Measurements from ENCODE around the gene POLR2H.

Gene POLR2H

GRCh38 chr3:184375747-184376461 is 14.4 kb downstream of the POLR2H start:
- no peak for DNase-seq

DNA sequence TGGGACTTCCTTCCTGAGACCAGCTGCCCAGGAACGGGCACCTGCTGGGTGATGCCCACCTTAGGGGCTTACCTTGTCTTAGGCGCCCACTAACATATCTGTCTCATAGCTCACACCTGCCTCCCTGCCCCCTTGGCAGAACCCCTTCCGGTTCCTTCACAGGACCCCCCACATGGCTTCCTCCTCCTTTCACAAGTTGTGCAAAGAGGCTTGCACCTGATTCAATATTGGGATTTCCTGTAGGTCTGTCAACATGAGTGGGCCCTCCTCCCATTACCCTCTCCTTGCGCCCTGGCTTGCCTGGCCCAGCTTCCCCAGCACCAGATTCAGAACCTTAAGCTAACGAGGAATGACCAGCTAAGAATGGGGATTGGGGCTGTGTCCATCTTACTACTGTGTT is 15.9 kb downstream of the POLR2H start:
- DNase-seq, result no peak

DNA sequence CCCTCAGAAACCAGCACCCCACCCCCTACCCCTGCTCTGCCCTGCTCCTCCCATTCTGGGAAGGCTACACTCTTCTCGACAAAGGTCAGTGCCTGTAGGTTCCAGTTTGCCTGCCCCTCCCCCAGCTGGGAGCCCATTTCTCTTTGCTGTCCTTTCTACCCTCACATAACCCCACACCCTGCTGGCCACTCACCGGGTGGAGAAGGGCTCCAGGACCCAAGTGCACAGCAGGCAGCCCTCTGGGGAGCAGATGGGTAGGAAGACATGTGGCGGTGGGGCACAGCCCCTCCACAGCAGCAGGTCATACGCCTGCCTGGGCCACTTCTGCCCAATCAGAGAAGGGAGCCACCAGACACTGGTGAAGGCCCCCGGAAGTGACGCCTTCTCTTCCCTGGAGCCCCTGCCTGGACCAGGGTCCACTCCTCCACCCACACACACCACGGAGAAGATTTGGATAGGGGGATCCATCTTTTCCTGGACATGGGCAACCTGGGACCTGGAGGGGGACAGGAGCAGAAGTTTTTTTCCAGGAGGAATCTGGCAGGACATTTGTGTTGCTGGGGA is 16.5 kb downstream of the POLR2H start, which contains the start of gene THPO:
Gene THPO, minus strand, starts transcription at position 326 of the 564 bp plus-strand sequence. CDS start 1,948 bp downstream, outside the sequence.
- DNase-seq, result no peak

- no peak for DNase-seq
Measured at GRCh38 chr3:184378651-184379357, 17.3 kb downstream of the POLR2H start.

DNA sequence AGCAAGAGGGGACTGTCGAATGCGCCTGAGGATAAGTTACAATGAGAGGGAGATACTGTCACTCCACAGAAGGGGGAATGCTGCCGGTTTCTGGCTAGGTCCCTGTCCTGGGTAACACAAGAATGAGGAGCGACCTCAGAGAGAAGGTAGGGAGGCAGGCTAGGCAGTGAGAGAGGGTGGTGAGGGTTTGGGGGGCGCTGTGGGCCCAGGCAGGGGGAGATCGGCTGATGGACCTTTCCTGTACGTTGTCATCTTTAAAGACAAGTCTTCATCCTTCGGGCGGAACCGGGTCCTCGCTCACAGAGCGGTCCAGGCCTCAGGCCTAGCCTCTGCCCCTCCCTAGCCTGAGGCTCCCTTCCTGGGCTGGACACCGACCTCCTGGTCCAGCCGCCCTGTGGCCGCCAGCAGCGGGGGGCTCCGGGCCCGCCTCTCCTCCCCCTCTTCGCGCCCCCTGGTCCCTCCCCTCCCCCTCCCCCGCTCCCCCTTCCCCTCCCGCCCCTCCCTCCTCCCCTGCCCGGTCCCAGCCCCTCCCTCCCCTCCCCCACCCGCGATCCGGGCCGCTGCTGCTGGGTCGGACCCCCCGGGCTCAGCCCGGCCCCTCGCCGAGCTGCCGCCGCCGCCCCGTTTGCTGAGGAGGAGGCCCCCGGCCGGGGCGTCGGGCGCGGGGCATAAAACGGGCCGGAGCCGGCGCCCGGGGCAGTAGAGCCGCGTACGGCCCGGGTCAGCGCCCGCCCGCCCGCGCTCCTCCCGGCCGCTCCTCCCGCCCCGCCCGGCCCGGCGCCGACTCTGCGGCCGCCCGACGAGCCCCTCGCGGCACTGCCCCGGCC is 18.1 kb downstream of the POLR2H start, which contains the start of gene CHRD:
Gene CHRD, plus strand, starts transcription at position 697 of the 827 bp plus-strand sequence. CDS start 265 bp downstream, outside the sequence.
- DNase-seq, result no peak

- DNase-seq, result peak in 1 of 2 experiments; percentile 23
Measured at GRCh38 chr3:184380185-184380626, 18.7 kb downstream of the POLR2H start.

- no peak for DNase-seq
Measured at GRCh38 chr3:184380627-184381260, 19.2 kb downstream of the POLR2H start.

GRCh38 chr3:184381261-184382224 is 20.0 kb downstream of the POLR2H start:
- DNase-seq, result no peak

DNA sequence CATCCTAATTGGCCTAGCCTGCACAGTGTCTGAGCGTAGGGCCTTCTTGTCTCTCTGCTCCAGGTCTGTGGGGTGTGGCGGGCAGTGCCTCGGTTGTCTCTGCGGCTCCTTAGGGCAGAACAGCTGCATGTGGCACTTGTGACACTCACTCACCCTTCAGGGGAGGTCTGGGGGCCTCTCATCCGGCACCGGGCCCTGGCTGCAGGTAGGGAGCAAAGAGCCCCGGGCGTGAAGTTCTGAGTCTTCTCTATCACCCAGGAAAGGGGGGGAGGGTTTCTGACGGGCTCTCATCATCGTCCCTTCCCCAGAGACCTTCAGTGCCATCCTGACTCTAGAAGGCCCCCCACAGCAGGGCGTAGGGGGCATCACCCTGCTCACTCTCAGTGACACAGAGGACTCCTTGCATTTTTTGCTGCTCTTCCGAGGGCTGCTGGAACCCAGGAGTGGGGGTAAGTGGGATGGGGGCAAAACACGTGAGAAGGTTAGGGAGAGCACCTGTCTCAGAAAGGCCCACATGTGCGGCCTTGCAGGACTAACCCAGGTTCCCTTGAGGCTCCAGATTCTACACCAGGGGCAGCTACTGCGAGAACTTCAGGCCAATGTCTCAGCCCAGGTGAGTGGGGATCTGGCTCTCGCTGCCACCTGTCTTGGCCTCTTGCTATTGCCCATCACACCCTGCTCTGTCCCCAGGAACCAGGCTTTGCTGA is 21.0 kb downstream of the POLR2H start:
- DNase-seq, result no peak

DNA sequence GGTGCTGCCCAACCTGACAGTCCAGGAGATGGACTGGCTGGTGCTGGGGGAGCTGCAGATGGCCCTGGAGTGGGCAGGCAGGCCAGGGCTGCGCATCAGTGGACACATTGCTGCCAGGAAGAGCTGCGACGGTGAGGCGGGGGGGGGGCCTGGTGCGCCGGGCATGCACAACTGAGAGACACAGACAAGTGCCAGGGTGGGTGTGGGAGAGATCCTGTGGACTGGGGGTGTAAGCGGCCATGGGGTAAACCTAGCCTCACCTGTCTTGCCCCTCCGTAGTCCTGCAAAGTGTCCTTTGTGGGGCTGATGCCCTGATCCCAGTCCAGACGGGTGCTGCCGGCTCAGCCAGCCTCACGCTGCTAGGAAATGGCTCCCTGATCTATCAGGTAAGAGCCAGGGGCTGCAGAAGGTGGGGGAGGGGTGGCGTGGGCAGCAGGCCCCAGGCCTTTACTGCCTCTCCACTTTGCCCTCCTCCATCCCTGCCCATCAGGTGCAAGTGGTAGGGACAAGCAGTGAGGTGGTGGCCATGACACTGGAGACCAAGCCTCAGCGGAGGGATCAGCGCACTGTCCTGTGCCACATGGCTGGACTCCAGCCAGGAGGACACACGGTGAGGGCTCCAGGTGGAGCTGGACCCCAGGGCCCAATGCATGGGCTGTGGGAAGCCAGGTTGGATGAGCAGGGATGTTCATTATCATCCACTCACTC is 21.7 kb downstream of the POLR2H start:
- no peak for DNase-seq

DNA sequence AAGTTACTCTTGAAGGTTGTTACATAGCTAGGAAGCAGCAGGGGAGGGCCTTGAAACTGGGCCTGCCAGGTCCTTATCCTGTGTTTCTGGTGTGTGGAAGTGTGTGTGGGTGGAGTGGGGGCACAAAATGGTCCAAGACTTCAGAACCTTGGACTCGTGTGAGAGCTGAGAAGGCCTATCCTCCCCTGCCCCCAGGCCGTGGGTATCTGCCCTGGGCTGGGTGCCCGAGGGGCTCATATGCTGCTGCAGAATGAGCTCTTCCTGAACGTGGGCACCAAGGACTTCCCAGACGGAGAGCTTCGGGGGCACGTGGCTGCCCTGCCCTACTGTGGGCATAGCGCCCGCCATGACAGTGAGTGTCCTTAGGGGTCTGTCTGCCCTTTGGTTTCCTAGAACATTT is 22.8 kb downstream of the POLR2H start:
- no peak for DNase-seq

DNA sequence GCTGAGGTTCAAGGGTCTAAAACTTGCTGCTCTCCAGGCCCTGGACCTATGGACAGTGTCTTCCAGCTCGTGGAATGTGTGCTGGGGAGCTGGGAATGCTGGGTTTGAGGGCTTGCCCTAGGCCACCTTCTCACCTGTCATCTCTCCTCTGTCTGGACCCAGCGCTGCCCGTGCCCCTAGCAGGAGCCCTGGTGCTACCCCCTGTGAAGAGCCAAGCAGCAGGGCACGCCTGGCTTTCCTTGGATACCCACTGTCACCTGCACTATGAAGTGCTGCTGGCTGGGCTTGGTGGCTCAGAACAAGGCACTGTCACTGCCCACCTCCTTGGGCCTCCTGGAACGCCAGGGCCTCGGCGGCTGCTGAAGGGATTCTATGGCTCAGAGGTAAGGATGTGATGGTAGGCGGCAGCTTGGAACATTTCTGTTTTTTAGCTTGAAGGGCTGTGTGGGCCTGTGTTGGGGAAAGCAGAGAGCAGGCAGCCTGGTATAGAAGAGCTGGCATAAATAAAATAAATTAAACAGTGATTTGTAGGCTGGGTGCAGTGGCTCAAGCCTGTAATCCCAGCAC is 23.4 kb downstream of the POLR2H start:
- DNase-seq, result no peak

DNA sequence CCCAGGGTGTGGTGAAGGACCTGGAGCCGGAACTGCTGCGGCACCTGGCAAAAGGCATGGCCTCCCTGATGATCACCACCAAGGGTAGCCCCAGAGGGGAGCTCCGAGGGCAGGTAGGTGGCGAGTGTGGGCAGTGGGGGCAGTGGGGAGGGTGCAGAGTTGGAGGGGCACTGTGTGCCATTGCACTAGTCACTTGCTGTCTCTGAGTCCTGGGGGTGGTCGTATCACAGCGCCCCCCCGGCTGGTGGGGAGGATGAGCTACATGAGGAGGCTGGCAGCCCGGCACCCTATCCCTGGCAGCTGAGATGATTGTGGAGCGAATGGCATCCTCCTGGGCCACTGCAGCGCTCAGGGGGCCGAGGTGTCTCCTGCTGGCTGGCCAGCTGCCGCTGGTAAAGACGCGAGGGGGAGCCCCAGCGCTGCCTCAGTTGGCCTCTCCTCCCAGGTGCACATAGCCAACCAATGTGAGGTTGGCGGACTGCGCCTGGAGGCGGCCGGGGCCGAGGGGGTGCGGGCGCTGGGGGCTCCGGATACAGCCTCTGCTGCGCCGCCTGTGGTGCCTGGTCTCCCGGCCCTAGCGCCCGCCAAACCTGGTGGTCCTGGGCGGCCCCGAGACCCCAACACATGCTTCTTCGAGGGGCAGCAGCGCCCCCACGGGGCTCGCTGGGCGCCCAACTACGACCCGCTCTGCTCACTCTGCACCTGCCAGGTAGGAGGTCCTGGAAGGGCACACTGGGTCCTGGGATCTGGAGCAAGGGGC is 24.7 kb downstream of the POLR2H start:
- no peak for DNase-seq

- DNase-seq, result no peak
Measured at GRCh38 chr3:184387174-184387714, 25.7 kb downstream of the POLR2H start.

- no peak for DNase-seq
Measured at GRCh38 chr3:184388164-184388935, 26.8 kb downstream of the POLR2H start.

GRCh38 chr3:184388936-184389230 is 27.4 kb downstream of the POLR2H start:
- DNase-seq, result no peak

- no peak for DNase-seq
Measured at GRCh38 chr3:184389384-184389783, 27.9 kb downstream of the POLR2H start.

All from activated CD4-positive, alpha-beta T cell treated with anti-CD3 and anti-CD28 coated beads, Interleukin-2, amount 50 U/mL, for 4 hours (primary cell).